Endodermal cell (in vitro differentiated cells): ENCODE data around the gene ERVW-1. TPM values are rescaled to one million over a fixed set of nuclear protein-coding genes. Genes with fewer than 3 reads are reported as not detected.

Source experiments
- DNase-seq: peaks from one replicate; pipeline ENCODE4 v3.0.0-alpha.2; 2017
- H3K27ac ChIP-seq: 2 replicates; pipeline ENCODE4 v1.5.1; 2013; ENCODE audit warnings: mild to moderate bottlenecking, low read depth, low read length, moderate library complexity
- H3K27me3 ChIP-seq: 2 replicates; pipeline ENCODE4 v1.6.1; 2013; ENCODE audit warnings: mild to moderate bottlenecking, low read length, moderate library complexity; ENCODE audit not compliant: insufficient read depth, control insufficient read depth, poor library complexity, severe bottlenecking
- H3K36me3 ChIP-seq: 2 replicates; pipeline ENCODE4 v1.7.0; 2013; ENCODE audit warnings: mild to moderate bottlenecking, low read length, moderate library complexity; ENCODE audit not compliant: control insufficient read depth, insufficient read depth
- H3K4me1 ChIP-seq: one replicate; pipeline ENCODE4 v1.7.0; 2013; ENCODE audit warnings: low read length; ENCODE audit not compliant: control insufficient read depth, insufficient read depth
- H3K4me3 ChIP-seq: 2 replicates; pipeline ENCODE4 v1.5.1; 2013; ENCODE audit warnings: mild to moderate bottlenecking, low read length, moderate library complexity
- H3K9ac ChIP-seq: 2 replicates; pipeline ENCODE4 v1.6.1; 2013; ENCODE audit warnings: mild to moderate bottlenecking, low read length, moderate library complexity; ENCODE audit not compliant: poor library complexity, severe bottlenecking; ENCODE audit errors: extremely low read depth
- H3K9me3 ChIP-seq: 2 replicates; pipeline ENCODE4 v1.6.1; 2013; ENCODE audit warnings: mild to moderate bottlenecking, low read length, moderate library complexity; ENCODE audit not compliant: control insufficient read depth
- H3K27ac Mint-ChIP-seq: 2 replicates; pipeline ENCODE4 v1.8.0; 2020; ENCODE audit warnings: mixed read lengths
- H3K27me3 Mint-ChIP-seq: 2 replicates; pipeline ENCODE4 v1.8.0; 2021; ENCODE audit warnings: mild to moderate bottlenecking, mixed read lengths; ENCODE audit not compliant: insufficient read depth
- H3K36me3 Mint-ChIP-seq: 2 replicates; pipeline ENCODE4 v1.8.0; 2020; ENCODE audit warnings: low read depth, mixed read lengths
- H3K4me1 Mint-ChIP-seq: 2 replicates; pipeline ENCODE4 v1.8.0; 2020; ENCODE audit warnings: mixed read lengths
- H3K4me3 Mint-ChIP-seq: 2 replicates; pipeline ENCODE4 v1.8.0; 2020; ENCODE audit warnings: mild to moderate bottlenecking, moderate library complexity, mixed read lengths
- H3K9me3 Mint-ChIP-seq: 2 replicates; pipeline ENCODE4 v1.8.0; 2020; ENCODE audit warnings: mild to moderate bottlenecking, mixed read lengths
- CTCF ChIP-seq: fragments of 200-600 bp; sonication (generic); conservative IDR thresholded peaks from 2 replicates; pipeline ENCODE4 v1.5.0; 2021; ENCODE audit warnings: antibody characterized with exemption, mild to moderate bottlenecking
- WGBS, 2 experiments: methylation state at CpG; one replicate each; pipeline versions ENCODE4 v1.1.5 to v1.1.7; 2013; ENCODE audit warnings: missing lambda C conversion rate in 2 of 2, mixed read lengths in 1 of 2; ENCODE audit not compliant: insufficient coverage in 1 of 2, insufficient read length in 1 of 2; 5-methylcytosine and 5-hydroxymethylcytosine counted together
- total RNA-seq, 2 donors: library from RNA; stranded (reverse); fragmentation: NEBNext Ultra II Directional in 1 of 2; extraction: Animal tissue kit (Norgen Biotek cat#: 25700) in 1 of 2; gene quantifications; 2 replicates in 1 of 2; 3 replicates in 1 of 2; pipeline ENCODE4 v1.2.1, GENCODE V29; 2021

Gene ERVW-1
- total RNA-seq, 2 donors from 2014 or later = 1.6 to 2.2 TPM

- H3K27ac Mint-ChIP-seq = no peak overlapping the region
- Histone ChIP-seq H3K9ac (no peak overlapping the region), H3K36me3 (peaks cover 70% of the 10 kb centered on the region), H3K9me3 (no peaks in the 10 kb centered on the region), H3K27ac (no peak overlapping the region), H3K27me3 (no peaks in the 10 kb centered on the region), H3K4me3 (no peak overlapping the region), H3K4me1 (no peaks in the 10 kb centered on the region)
- H3K36me3 Mint-ChIP-seq = peaks cover 41% of the 10 kb centered on the region
- no peaks in the 10 kb centered on the region for H3K9me3 Mint-ChIP-seq
- TF ChIP-seq CTCF = no peak
- no peak for DNase-seq
- H3K27me3 Mint-ChIP-seq = no peaks in the 10 kb centered on the region
- WGBS, 2 experiments = 88 to 96% methylated on average over 2 of the region's 2 CpGs
- no peaks in the 10 kb centered on the region for H3K4me1 Mint-ChIP-seq
- H3K4me3 Mint-ChIP-seq = no peak overlapping the region
These were observed 20.8 kb upstream of the ERVW-1 start for GRCh38 chr7:92498557-92498956.

- H3K9ac ChIP-seq = no peak overlapping the region
- peaks cover 49% of the 10 kb centered on the region for H3K36me3 Mint-ChIP-seq
- no peaks in the 10 kb centered on the region for H3K4me1 ChIP-seq
- no peak overlapping the region for H3K4me3 ChIP-seq
- no peak overlapping the region for H3K4me3 Mint-ChIP-seq
- H3K9me3 Mint-ChIP-seq = no peaks in the 10 kb centered on the region
- no peak overlapping the region for H3K27ac Mint-ChIP-seq
- H3K27me3 ChIP-seq = no peaks in the 10 kb centered on the region
- no peak for TF ChIP-seq CTCF
- no peak overlapping the region for H3K27ac ChIP-seq
- H3K9me3 ChIP-seq = no peaks in the 10 kb centered on the region
- peaks cover 71% of the 10 kb centered on the region for H3K36me3 ChIP-seq
- no peaks in the 10 kb centered on the region for H3K4me1 Mint-ChIP-seq
- H3K27me3 Mint-ChIP-seq = no peaks in the 10 kb centered on the region
- WGBS, 2 experiments = 80 to 84% methylated on average over 1 to 2 of the region's 2 CpGs
- no peak for DNase-seq
These were observed 19.1 kb upstream of the ERVW-1 start for GRCh38 chr7:92496876-92497275.

GRCh38 chr7:92489634-92490033 lies 11.9 kb upstream of the ERVW-1 start:
- peaks cover 4% of the 10 kb centered on the region for H3K9me3 Mint-ChIP-seq
- H3K9me3 ChIP-seq = peaks cover 4% of the 10 kb centered on the region
- H3K27ac Mint-ChIP-seq = no peak overlapping the region
- H3K4me3 Mint-ChIP-seq = no peak overlapping the region
- H3K36me3 ChIP-seq = peaks cover 82% of the 10 kb centered on the region
- no peaks in the 10 kb centered on the region for H3K27me3 Mint-ChIP-seq
- 89 to 100% methylated on average over 1 of the region's 1 CpG for WGBS, 2 experiments
- H3K36me3 Mint-ChIP-seq = peaks cover 38% of the 10 kb centered on the region
- TF ChIP-seq CTCF = no peak
- no peaks in the 10 kb centered on the region for H3K27me3 ChIP-seq
- H3K27ac ChIP-seq = no peak overlapping the region
- DNase-seq = no peak
- peaks cover 2% of the 10 kb centered on the region for H3K4me1 Mint-ChIP-seq
- H3K4me3 ChIP-seq = no peak overlapping the region
- H3K9ac ChIP-seq = no peak overlapping the region
- peaks cover 17% of the 10 kb centered on the region for H3K4me1 ChIP-seq
